Measurements from ENCODE around the gene DCLK2. TPM values are rescaled to one million over a fixed set of nuclear protein-coding genes. Genes with fewer than 3 reads are reported as not detected.
A peak's percentile ranks its signal among the peaks of the same experiment; 100 is the strongest.

DCLK2 gene
- polyA plus RNA-seq, 1 of the 3 experiments (the other 2 are of a cell fraction), result 10.1 TPM

DNA sequence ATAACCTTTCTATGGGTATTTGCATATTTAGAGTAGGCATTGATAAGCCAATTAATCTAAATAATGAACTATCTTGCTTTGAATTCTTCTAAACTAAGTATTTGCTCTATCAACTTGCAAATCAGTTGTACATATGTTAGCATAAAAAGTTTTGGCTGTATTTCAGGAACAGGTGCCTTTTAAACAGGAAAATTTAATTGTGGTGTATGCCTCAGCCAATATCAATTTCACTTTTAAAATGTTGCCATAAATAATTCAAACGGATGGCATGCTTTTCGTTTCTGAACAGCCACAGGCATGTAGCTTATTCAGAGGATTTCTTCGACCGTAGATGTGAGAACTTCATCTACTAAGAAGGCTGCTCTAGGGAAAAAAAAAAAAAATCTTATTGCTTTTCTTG lies 99.9 kb downstream of the DCLK2 start (continued):
- TF ChIP-seq, protein P1, sequence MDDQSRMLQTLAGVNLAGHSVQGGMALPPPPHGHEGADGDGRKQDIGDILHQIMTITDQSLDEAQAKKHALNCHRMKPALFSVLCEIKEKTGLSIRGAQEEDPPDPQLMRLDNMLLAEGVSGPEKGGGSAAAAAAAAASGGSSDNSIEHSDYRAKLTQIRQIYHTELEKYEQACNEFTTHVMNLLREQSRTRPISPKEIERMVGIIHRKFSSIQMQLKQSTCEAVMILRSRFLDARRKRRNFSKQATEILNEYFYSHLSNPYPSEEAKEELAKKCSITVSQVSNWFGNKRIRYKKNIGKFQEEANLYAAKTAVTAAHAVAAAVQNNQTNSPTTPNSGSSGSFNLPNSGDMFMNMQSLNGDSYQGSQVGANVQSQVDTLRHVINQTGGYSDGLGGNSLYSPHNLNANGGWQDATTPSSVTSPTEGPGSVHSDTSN (IDR thresholded peaks at IDR 0.05), result peak; percentile 93
- TF ChIP-seq SMC3 (IDR thresholded peaks at IDR 0.05; ENCODE audit: low read depth, low read length) (no peak), RCOR1 (IDR thresholded peaks at IDR 0.05; ENCODE audit: low read length) (peak; percentile 83), CHD2 (IDR thresholded peaks at IDR 0.05; ENCODE audit: low read length, partially characterized antibody) (no peak), TCF12 (IDR thresholded peaks at IDR 0.05) (peak; percentile 96), TEAD4 (IDR thresholded peaks at IDR 0.05; ENCODE audit: borderline replicate concordance, insufficient read depth) (peak; percentile 92), MEF2A (IDR thresholded peaks at IDR 0.05; ENCODE audit: borderline replicate concordance, low read depth) (peak; percentile 88; the same call in 1 of the 2 replicates), MXI1 (IDR thresholded peaks at IDR 0.05; ENCODE audit: low read depth, low read length) (no peak), EP300 (IDR thresholded peaks at IDR 0.05; ENCODE audit: borderline replicate concordance in 1 of 2, low read depth in 1 of 2, low read length in 1 of 2) (peak; percentile 75 to 94), SIN3A (IDR thresholded peaks at IDR 0.05; ENCODE audit: borderline replicate concordance, low read depth, low read length) (peak; percentile 50; the same call in 1 of the 2 replicates), USF1 (IDR thresholded peaks at IDR 0.05; ENCODE audit: borderline replicate concordance, low read depth) (no peak), ELF1 (IDR thresholded peaks at IDR 0.05) (no peak), RXRA (IDR thresholded peaks at IDR 0.05; ENCODE audit: borderline replicate concordance, low read depth) (no peak), JUND (IDR thresholded peaks at IDR 0.05) (peak; percentile 66)
- TF ChIP-seq, protein P2, sequence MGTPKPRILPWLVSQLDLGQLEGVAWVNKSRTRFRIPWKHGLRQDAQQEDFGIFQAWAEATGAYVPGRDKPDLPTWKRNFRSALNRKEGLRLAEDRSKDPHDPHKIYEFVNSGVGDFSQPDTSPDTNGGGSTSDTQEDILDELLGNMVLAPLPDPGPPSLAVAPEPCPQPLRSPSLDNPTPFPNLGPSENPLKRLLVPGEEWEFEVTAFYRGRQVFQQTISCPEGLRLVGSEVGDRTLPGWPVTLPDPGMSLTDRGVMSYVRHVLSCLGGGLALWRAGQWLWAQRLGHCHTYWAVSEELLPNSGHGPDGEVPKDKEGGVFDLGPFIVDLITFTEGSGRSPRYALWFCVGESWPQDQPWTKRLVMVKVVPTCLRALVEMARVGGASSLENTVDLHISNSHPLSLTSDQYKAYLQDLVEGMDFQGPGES (IDR thresholded peaks at IDR 0.05; ENCODE audit: low read depth, low read length), result no peak

DNA sequence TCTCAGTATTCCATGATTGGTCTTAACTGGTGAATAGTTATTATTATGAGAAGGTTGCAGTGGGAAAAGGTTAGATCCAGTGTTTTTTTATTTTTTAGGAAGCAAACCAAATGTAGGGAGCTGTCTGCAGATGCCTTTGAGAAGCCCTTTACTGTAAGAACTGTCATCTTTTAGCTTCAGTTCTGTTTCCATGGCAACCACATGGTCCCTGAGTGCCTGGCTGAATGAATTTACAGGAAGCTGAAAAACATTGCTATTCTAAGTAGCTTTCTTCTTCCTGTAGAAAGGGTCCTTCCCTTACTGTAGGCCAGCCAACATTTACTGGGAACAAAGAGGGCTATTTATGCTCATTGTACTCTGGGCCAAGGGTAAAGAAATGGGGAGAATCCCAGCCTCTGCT lies 103.3 kb downstream of the DCLK2 start:
- Histone ChIP-seq H3K4me3 (ENCODE audit: low read depth in 2 of 2, low read length in 1 of 2) (no peak overlapping the region), H3F3A (replicated peaks; ENCODE audit: insufficient read depth) (peaks cover 22% of the 10 kb centered on the region), H3K4me1 (ENCODE audit: control insufficient read depth in 1 of 2, insufficient read depth in 2 of 2, low read depth in 1 of 2, low read length in 1 of 2) (peaks cover 15 to 16% of the 10 kb centered on the region in 2 experiments), H3K36me3 (replicated peaks in 1 of 2; ENCODE audit: control insufficient read depth in 1 of 2, insufficient read depth in 2 of 2, low read length in 1 of 2) (peaks cover 0 to 8% of the 10 kb centered on the region in 2 experiments), H3K79me2 (ENCODE audit: insufficient read depth) (peaks cover 54% of the 10 kb centered on the region; the same call in 1 of the 2 replicates), H3K27ac (ENCODE audit: low read depth in 2 of 2, low read length in 1 of 2) (no peak overlapping the region), H3K27me3 (ENCODE audit: insufficient read depth) (no peaks in the 10 kb centered on the region), H3K9ac (no peak overlapping the region), H3K9me2 (no peaks in the 10 kb centered on the region), H3K4me2 (no peak overlapping the region), H2AFZ (ENCODE audit: low read depth) (no peak overlapping the region), H3K9me3 (no peaks in the 10 kb centered on the region), H4K20me1 (ENCODE audit: insufficient read depth) (peaks cover 6% of the 10 kb centered on the region; the same call in 1 of the 2 replicates)
- peak; percentile 36 for DNase-seq
- TF ChIP-seq RXRA (IDR thresholded peaks at IDR 0.05; ENCODE audit: borderline replicate concordance, low read depth), result no peak
- TF ChIP-seq CTCF (IDR thresholded peaks at IDR 0.05), result no peak
- TF ChIP-seq TEAD4 (IDR thresholded peaks at IDR 0.05; ENCODE audit: borderline replicate concordance, insufficient read depth), result no peak
- TF ChIP-seq RCOR1 (IDR thresholded peaks at IDR 0.05; ENCODE audit: low read length), result no peak
- TF ChIP-seq, protein P3, sequence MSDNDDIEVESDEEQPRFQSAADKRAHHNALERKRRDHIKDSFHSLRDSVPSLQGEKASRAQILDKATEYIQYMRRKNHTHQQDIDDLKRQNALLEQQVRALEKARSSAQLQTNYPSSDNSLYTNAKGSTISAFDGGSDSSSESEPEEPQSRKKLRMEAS (IDR thresholded peaks at IDR 0.05; ENCODE audit: low read depth), result no peak
- no peak for TF ChIP-seq MEF2A (IDR thresholded peaks at IDR 0.05; ENCODE audit: borderline replicate concordance, low read depth)
- ChIA-PET POLR2A (interaction anchor here (0.7 kb wide), 1 partner anchor 18 kb away, joined by 3 read pairs; no protein-coding TSS in a partner anchor), CTCF (interaction anchor here (1.2 kb wide), 1 partner anchor 16 kb away, joined by 3 read pairs; no protein-coding TSS in a partner anchor)

Measured in SK-N-SH (cell line).